NT2/D1 (cell line): Measurements from ENCODE around the gene LPA.

Experiments used
- SUZ12 ChIP-seq: IDR thresholded peaks from 2 replicates; pipeline ENCODE4 v1.6.1; 2011; ENCODE audit not compliant: insufficient read length, insufficient read depth; ENCODE audit errors: extremely low read depth
- YY1 ChIP-seq: IDR thresholded peaks from 2 replicates; pipeline ENCODE4 v1.6.1; 2011; ENCODE audit not compliant: insufficient read length, insufficient read depth
- ZNF274 ChIP-seq: IDR thresholded peaks from 2 replicates; pipeline ENCODE4 v1.6.1; 2011; ENCODE audit warnings: mild to moderate bottlenecking, low read depth, low read length

- TF ChIP-seq ZNF274 (no peak), YY1 (no peak), SUZ12 (no peak)
Measured at GRCh38 chr6:160494576-160494975, 169.5 kb downstream of the LPA start.
